WERI-Rb-1 (cell line): Measurements from ENCODE around the gene TUBB1.
"Not testable (repeated sequence)": the region's sequence is repeated elsewhere in the genome, so short reads cannot be mapped to it uniquely, and the experiment has no call there.

ENCODE experiments used
- DNase-seq: peaks from one replicate; pipeline ENCODE4 v3.0.0-alpha.2; 2020
- H3K27ac ChIP-seq: fragments of 250-450 bp; sonication (Bioruptor Pico); 2 replicates; pipeline ENCODE4 v1.5.1; 2020; ENCODE audit warnings: mild to moderate bottlenecking, moderate library complexity
- H3K27me3 ChIP-seq: fragments of 250-450 bp; sonication (Bioruptor Pico); 2 replicates; pipeline ENCODE4 v1.5.1; 2021; ENCODE audit warnings: mild to moderate bottlenecking, low read depth, moderate library complexity; ENCODE audit not compliant: insufficient read depth, severe bottlenecking
- H3K36me3 ChIP-seq: fragments of 250-450 bp; sonication (Bioruptor Pico); 2 replicates; pipeline ENCODE4 v1.5.1; 2020; ENCODE audit warnings: mild to moderate bottlenecking, moderate library complexity
- H3K4me3 ChIP-seq: 2 replicates; pipeline ENCODE4 v1.5.1; 2011; ENCODE audit warnings: low read depth, mild to moderate bottlenecking, control low read depth, low read length
- H3K9me3 ChIP-seq: fragments of 250-450 bp; sonication (Bioruptor Pico); 2 replicates; pipeline ENCODE4 v1.5.1; 2021; ENCODE audit warnings: mild to moderate bottlenecking, moderate library complexity; ENCODE audit not compliant: severe bottlenecking
- CTCF ChIP-seq: IDR thresholded peaks from 2 replicates; pipeline ENCODE4 v1.5.1; 2011; ENCODE audit warnings: low read depth, mild to moderate bottlenecking, control low read depth, inconsistent platforms, low read length

TUBB1 gene

DNA sequence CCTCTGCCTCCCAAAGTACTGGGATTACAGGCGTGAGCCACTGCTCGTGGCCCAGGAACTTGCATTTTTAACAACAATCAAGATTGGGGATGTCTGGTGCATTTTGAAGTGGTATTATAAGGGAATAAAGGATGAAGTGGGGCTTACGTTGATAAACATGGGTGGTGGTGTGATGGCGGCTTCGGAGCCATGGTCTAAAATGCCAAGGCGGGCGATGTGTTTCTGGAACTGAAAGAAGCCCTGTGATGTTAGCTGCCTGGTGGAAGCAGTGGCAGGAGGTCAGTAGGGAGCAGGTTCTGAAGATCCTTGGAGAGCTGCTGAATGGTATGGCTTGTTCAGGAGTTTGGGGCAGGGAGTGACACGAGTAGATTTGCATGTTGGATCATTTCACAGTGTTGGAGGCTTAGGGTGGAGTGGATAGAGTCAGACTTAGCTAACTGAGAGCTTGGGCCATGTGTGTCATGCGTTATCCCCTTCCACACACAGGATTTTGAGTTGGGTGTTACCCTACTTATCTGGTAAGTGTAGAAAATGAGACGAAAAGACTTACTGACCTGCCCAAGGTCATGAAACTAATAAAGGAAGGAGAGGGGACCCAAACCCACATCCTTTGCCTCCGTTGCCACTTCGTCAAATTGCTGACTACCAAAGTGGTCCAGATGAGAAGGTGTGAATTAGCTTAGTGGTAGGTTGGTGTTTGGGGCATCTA lies 36.7 kb upstream of the TUBB1 start:
- Histone ChIP-seq H3K4me3 (peak overlapping the region; percentile 81), H3K36me3 (peaks cover 19% of the 10 kb centered on the region), H3K27me3 (no peaks in the 10 kb centered on the region), H3K9me3 (peaks cover 6% of the 10 kb centered on the region), H3K27ac (no peak overlapping the region)
- no peak for DNase-seq
- TF ChIP-seq CTCF, result no peak

- not testable (repeated sequence) for H3K9me3 ChIP-seq, H3K27me3 ChIP-seq, H3K27ac ChIP-seq, H3K4me3 ChIP-seq, DNase-seq
- peaks cover 24% of the 10 kb centered on the region for H3K36me3 ChIP-seq
Observed at GRCh38 chr20:58983115-58983468, 36.1 kb upstream of the TUBB1 start.

GRCh38 chr20:58984691-58985090 lies 34.5 kb upstream of the TUBB1 start:
- peaks cover 6% of the 10 kb centered on the region for H3K9me3 ChIP-seq
- peaks cover 40% of the 10 kb centered on the region for H3K36me3 ChIP-seq
- H3K4me3 ChIP-seq, result no peak overlapping the region
- DNase-seq, result no peak
- H3K27me3 ChIP-seq, result no peaks in the 10 kb centered on the region
- TF ChIP-seq CTCF, result no peak
- H3K27ac ChIP-seq, result no peak overlapping the region

GRCh38 chr20:58985656-58986055 lies 33.6 kb upstream of the TUBB1 start:
- Histone ChIP-seq H3K36me3 (peaks cover 50% of the 10 kb centered on the region), H3K9me3 (peaks cover 2% of the 10 kb centered on the region), H3K4me3 (no peak overlapping the region), H3K27ac (no peak overlapping the region; the same call in 1 of the 2 replicates), H3K27me3 (no peaks in the 10 kb centered on the region)
- DNase-seq, result no peak
- TF ChIP-seq CTCF, result no peak

- no peaks in the 10 kb centered on the region for H3K27me3 ChIP-seq
- H3K36me3 ChIP-seq, result peaks cover 58% of the 10 kb centered on the region
- no peaks in the 10 kb centered on the region for H3K9me3 ChIP-seq
- H3K4me3 ChIP-seq, result no peak overlapping the region
- peak overlapping the region; percentile 70 for H3K27ac ChIP-seq
- no peak for TF ChIP-seq CTCF
- DNase-seq, result no peak
Observed at GRCh38 chr20:58986286-58986967, 32.8 kb upstream of the TUBB1 start.

GRCh38 chr20:58986968-58987517 lies 32.2 kb upstream of the TUBB1 start:
- TF ChIP-seq CTCF, result no peak

More at GRCh38 chr20:58986968-58987517, 32.2 kb upstream of the TUBB1 start:
- H3K27ac ChIP-seq, result peak overlapping the region; percentile 72
- H3K36me3 ChIP-seq, result peaks cover 64% of the 10 kb centered on the region
- no peaks in the 10 kb centered on the region for H3K9me3 ChIP-seq
- no peaks in the 10 kb centered on the region for H3K27me3 ChIP-seq
- H3K4me3 ChIP-seq, result no peak overlapping the region
- DNase-seq, result peak; percentile 94
